Measurements from ENCODE around the gene HPS1. TPM values are rescaled to one million over a fixed set of nuclear protein-coding genes. Genes with fewer than 3 reads are reported as not detected.

Gene HPS1
- total and polyA plus RNA-seq, 2 experiments from 2014 or later: 21.4 to 51.2 TPM

- Histone ChIP-seq H3K27me3 (ENCODE audit: insufficient read depth) (no peaks in the 10 kb centered on the region), H3K9me2 (ENCODE audit: insufficient read depth) (no peaks in the 10 kb centered on the region), H3K4me1 (ENCODE audit: insufficient read depth) (no peaks in the 10 kb centered on the region), H4K20me1 (replicated peaks; ENCODE audit: insufficient read depth) (no peaks in the 10 kb centered on the region), H3K4me3 (no peak overlapping the region), H2AFZ (no peak overlapping the region), H3K36me3 (ENCODE audit: insufficient read depth) (no peaks in the 10 kb centered on the region), H3K4me2 (no peak overlapping the region), H3K79me2 (replicated peaks; ENCODE audit: insufficient read depth) (no peaks in the 10 kb centered on the region), H3F3A (replicated peaks; ENCODE audit: low read depth) (no peaks in the 10 kb centered on the region), H3K27ac (ENCODE audit: low read depth) (no peak overlapping the region)
- DNase-seq (ENCODE audit: low spot score): no peak
- no peak overlapping the region for H3K4me3 Mint-ChIP-seq
- TF ChIP-seq, protein P1, sequence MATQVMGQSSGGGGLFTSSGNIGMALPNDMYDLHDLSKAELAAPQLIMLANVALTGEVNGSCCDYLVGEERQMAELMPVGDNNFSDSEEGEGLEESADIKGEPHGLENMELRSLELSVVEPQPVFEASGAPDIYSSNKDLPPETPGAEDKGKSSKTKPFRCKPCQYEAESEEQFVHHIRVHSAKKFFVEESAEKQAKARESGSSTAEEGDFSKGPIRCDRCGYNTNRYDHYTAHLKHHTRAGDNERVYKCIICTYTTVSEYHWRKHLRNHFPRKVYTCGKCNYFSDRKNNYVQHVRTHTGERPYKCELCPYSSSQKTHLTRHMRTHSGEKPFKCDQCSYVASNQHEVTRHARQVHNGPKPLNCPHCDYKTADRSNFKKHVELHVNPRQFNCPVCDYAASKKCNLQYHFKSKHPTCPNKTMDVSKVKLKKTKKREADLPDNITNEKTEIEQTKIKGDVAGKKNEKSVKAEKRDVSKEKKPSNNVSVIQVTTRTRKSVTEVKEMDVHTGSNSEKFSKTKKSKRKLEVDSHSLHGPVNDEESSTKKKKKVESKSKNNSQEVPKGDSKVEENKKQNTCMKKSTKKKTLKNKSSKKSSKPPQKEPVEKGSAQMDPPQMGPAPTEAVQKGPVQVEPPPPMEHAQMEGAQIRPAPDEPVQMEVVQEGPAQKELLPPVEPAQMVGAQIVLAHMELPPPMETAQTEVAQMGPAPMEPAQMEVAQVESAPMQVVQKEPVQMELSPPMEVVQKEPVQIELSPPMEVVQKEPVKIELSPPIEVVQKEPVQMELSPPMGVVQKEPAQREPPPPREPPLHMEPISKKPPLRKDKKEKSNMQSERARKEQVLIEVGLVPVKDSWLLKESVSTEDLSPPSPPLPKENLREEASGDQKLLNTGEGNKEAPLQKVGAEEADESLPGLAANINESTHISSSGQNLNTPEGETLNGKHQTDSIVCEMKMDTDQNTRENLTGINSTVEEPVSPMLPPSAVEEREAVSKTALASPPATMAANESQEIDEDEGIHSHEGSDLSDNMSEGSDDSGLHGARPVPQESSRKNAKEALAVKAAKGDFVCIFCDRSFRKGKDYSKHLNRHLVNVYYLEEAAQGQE (IDR thresholded peaks at IDR 0.05; ENCODE audit: unreplicated experiment): no peak
- TF ChIP-seq ZNF331 (CRISPR knock-in tag; IDR thresholded peaks at IDR 0.05; ENCODE audit: low read depth) (no peak), POLR2AphosphoS5 (IDR thresholded peaks at IDR 0.05; ENCODE audit: low read depth) (no peak), ZNF114 (CRISPR knock-in tag; IDR thresholded peaks at IDR 0.05) (no peak), EZH2 (IDR thresholded peaks at IDR 0.05; ENCODE audit: low read depth, unreplicated experiment) (no peak), STAT1 (IDR thresholded peaks at IDR 0.05; ENCODE audit: unreplicated experiment) (no peak), NANOG (IDR thresholded peaks at IDR 0.05; ENCODE audit: borderline replicate concordance) (no peak), EZH2phosphoT487 (IDR thresholded peaks at IDR 0.05; ENCODE audit: unreplicated experiment) (no peak)
- TF ChIP-seq, protein P2, sequence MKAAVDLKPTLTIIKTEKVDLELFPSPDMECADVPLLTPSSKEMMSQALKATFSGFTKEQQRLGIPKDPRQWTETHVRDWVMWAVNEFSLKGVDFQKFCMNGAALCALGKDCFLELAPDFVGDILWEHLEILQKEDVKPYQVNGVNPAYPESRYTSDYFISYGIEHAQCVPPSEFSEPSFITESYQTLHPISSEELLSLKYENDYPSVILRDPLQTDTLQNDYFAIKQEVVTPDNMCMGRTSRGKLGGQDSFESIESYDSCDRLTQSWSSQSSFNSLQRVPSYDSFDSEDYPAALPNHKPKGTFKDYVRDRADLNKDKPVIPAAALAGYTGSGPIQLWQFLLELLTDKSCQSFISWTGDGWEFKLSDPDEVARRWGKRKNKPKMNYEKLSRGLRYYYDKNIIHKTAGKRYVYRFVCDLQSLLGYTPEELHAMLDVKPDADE (IDR thresholded peaks at IDR 0.05): no peak
- H3K4me1 Mint-ChIP-seq: no peaks in the 10 kb centered on the region
- ATAC-seq: no peak
- no peak overlapping the region for H3K27ac Mint-ChIP-seq
- H3K27me3 Mint-ChIP-seq (ENCODE audit: insufficient read depth, low read depth, poor library complexity): peaks cover 1% of the 10 kb centered on the region
- H3K36me3 Mint-ChIP-seq (ENCODE audit: low read depth): peaks cover 3% of the 10 kb centered on the region; the same call in 1 of the 3 replicates
- H3K9me3 Mint-ChIP-seq: no peaks in the 10 kb centered on the region
Measured at GRCh38 chr10:98397089-98397600, 49.6 kb downstream of the HPS1 start.

DNA sequence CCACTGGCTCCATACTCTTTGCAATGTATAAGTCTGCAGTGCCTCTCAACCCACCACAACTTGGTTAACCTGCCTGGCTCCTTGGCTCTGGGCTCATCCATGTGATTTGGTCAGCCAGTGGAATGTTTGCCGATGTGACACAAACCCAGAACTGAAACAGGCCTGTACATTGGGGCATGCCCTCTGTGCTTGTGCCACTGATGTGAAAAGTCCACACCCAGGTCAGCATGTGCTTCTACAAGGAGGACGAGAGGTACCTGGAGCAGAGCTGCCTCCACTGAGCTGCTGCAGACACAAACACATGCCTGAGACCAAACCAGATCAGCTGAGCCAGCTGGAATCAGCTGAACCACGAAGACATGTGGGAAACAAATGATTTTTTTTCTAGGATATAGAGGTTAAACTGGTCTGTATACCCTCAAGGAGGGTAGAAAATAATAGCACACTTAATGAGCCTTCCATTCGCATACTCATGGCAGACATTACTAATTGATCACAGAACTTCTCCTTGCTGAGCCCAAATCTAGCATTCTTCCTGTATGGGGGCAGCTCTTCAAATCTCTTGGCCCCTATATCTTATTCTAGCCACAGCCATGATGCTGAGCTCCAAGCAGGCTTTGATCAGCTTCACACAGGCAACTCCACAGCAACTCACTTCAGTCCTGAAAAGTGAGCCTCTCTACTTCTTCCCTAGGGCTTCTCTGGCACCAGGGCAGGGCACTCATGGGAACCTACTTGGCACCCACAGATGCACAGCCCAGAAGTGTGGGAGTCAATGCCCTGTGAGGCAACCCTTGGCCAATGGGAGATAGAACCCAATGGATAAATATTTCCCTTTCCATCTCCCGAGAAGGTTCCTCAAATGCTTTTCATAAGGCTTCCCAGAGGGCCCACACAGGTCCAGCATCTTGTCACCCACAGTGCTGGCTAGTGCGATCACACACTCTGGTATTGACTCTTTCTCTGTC lies 50.4 kb downstream of the HPS1 start:
- H3K27me3 ChIP-seq (ENCODE audit: insufficient read depth): no peaks in the 10 kb centered on the region
- Mint-ChIP-seq H3K27ac (no peak overlapping the region), H3K4me1 (no peaks in the 10 kb centered on the region), H3K27me3 (ENCODE audit: insufficient read depth, low read depth, poor library complexity) (peaks cover 1% of the 10 kb centered on the region), H3K9me3 (no peaks in the 10 kb centered on the region), H3K36me3 (ENCODE audit: low read depth) (peaks cover 3% of the 10 kb centered on the region; the same call in 1 of the 3 replicates), H3K4me3 (no peak overlapping the region)
- no peak overlapping the region for H2AFZ ChIP-seq
- no peaks in the 10 kb centered on the region for H3K4me1 ChIP-seq (ENCODE audit: insufficient read depth)
- no peaks in the 10 kb centered on the region for H3K36me3 ChIP-seq (ENCODE audit: insufficient read depth)
- ATAC-seq (no peak), DNase-seq (ENCODE audit: low spot score) (no peak)
- no peaks in the 10 kb centered on the region for H3F3A ChIP-seq (replicated peaks; ENCODE audit: low read depth)
- H4K20me1 ChIP-seq (replicated peaks; ENCODE audit: insufficient read depth): no peaks in the 10 kb centered on the region
- H3K27ac ChIP-seq (ENCODE audit: low read depth): no peak overlapping the region
- no peaks in the 10 kb centered on the region for H3K79me2 ChIP-seq (replicated peaks; ENCODE audit: insufficient read depth)
- H3K9me2 ChIP-seq (ENCODE audit: insufficient read depth): no peaks in the 10 kb centered on the region
- no peak for TF ChIP-seq JUNB (IDR thresholded peaks at IDR 0.05; ENCODE audit: unreplicated experiment)
- TF ChIP-seq, protein P3, sequence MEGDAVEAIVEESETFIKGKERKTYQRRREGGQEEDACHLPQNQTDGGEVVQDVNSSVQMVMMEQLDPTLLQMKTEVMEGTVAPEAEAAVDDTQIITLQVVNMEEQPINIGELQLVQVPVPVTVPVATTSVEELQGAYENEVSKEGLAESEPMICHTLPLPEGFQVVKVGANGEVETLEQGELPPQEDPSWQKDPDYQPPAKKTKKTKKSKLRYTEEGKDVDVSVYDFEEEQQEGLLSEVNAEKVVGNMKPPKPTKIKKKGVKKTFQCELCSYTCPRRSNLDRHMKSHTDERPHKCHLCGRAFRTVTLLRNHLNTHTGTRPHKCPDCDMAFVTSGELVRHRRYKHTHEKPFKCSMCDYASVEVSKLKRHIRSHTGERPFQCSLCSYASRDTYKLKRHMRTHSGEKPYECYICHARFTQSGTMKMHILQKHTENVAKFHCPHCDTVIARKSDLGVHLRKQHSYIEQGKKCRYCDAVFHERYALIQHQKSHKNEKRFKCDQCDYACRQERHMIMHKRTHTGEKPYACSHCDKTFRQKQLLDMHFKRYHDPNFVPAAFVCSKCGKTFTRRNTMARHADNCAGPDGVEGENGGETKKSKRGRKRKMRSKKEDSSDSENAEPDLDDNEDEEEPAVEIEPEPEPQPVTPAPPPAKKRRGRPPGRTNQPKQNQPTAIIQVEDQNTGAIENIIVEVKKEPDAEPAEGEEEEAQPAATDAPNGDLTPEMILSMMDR (conservative IDR thresholded peaks at IDR 0.05; ENCODE audit: low read depth in 2 of 2): no peak
- TF ChIP-seq STAT1 (IDR thresholded peaks at IDR 0.05; ENCODE audit: unreplicated experiment): no peak
- no peak for TF ChIP-seq EZH2phosphoT487 (IDR thresholded peaks at IDR 0.05; ENCODE audit: unreplicated experiment)
- no peak for TF ChIP-seq EZH2 (IDR thresholded peaks at IDR 0.05; ENCODE audit: low read depth, unreplicated experiment)
- no peak for TF ChIP-seq NANOG (IDR thresholded peaks at IDR 0.05; ENCODE audit: borderline replicate concordance)
- TF ChIP-seq, protein P1 (IDR thresholded peaks at IDR 0.05; ENCODE audit: unreplicated experiment): no peak
- H3K4me2 ChIP-seq: no peak overlapping the region
- no peak overlapping the region for H3K4me3 ChIP-seq
